Measurements from ENCODE around the gene UBALD2. TPM values are rescaled to one million over a fixed set of nuclear protein-coding genes. Genes with fewer than 3 reads are reported as not detected.
"Not testable (repeated sequence)": the region's sequence is repeated elsewhere in the genome, so short reads cannot be mapped to it uniquely, and the experiment has no call there.

Gene UBALD2
- total and polyA plus RNA-seq, 8 donors = 17.8 to 34.6 (median 24.6) TPM

GRCh38 chr17:76296889-76297288, 31.7 kb downstream of the UBALD2 start:
- FAIRE-seq = no peak
- 89 to 99% methylated on average over 5 of the region's 5 CpGs for WGBS, 2 donors
- ATAC-seq = no peak

GRCh38 chr17:76297436-76297835, 32.3 kb downstream of the UBALD2 start:
- no peaks in the 10 kb centered on the region for H3K4me1 ChIP-seq
- 92 to 97% methylated on average over 3 of the region's 3 CpGs for WGBS, 2 donors
- H3K27ac ChIP-seq = no peak overlapping the region
- FAIRE-seq (no peak), DNase-seq (no peak), ATAC-seq (no peak)
- H3K9me3 ChIP-seq = no peaks in the 10 kb centered on the region
- no peak overlapping the region for H3K4me3 ChIP-seq
- TF ChIP-seq CTCF (IDR thresholded peaks at IDR 0.05) = no peak
- no peaks in the 10 kb centered on the region for H3K36me3 ChIP-seq
- intact Hi-C loops (cut with DNase I) = no loop called here
- no peaks in the 10 kb centered on the region for H3K27me3 ChIP-seq

More at GRCh38 chr17:76296889-76297288, 31.7 kb downstream of the UBALD2 start:
- TF ChIP-seq CTCF (IDR thresholded peaks at IDR 0.05) = no peak
- no peaks in the 10 kb centered on the region for H3K9me3 ChIP-seq
- H3K27me3 ChIP-seq = no peaks in the 10 kb centered on the region
- H3K36me3 ChIP-seq = no peaks in the 10 kb centered on the region
- no peak for DNase-seq
- H3K27ac ChIP-seq = no peak overlapping the region
- H3K4me1 ChIP-seq = no peaks in the 10 kb centered on the region
- no peak overlapping the region for H3K4me3 ChIP-seq
- intact Hi-C loops (cut with DNase I) = no loop called here

DNA sequence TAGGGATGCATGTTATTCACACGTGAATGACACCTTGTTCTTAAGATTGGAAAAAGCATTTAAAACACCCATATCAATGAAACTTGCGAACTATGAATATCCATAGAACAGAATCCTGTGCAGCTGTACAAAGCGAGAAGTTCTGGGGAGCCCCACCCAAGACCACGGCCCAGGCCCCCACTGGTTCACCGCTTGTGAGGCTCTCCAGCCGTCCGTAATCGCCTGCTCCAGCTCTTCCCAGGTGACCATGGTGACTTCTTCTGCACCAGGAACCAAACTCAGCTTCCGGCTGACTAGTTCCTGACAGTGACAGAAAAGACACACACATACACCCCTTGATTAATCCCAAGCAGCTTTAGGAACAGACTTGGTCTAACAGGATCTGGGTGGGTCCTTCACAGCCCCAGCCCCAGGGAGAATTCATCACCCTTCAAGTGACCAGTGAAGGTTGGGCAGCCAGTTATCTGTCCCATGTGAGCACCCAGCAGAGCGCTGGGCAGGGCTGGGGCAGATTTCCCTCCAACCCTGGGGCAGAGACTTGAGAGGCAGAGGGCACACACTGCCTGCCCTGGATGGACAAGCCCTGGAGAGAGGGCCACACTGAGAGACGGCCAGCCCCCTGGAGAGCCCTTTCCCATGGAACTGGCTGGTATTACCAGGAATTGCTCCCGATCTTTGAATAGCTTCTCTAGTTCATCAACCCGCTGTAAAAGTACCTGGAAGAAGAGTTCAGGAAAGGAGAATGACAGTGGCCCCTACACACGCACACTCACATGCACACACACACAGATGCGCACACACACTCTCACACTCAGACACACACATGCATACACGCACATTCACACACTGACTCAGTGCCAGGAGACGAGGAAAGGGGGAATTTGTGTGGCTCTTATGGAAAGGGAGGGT, 39.3 kb downstream of the UBALD2 start:
- no peak overlapping the region for H3K4me3 ChIP-seq
- WGBS, 2 donors = 68 to 78% methylated on average over 17 of the region's 17 CpGs
- no peaks in the 10 kb centered on the region for H3K27me3 ChIP-seq
- DNase-seq (no peak), FAIRE-seq (no peak), ATAC-seq (peak in 2 of 4 donors; percentile 12 to 18)
- no peak overlapping the region for H3K27ac ChIP-seq
- H3K36me3 ChIP-seq = no peaks in the 10 kb centered on the region
- H3K4me1 ChIP-seq = no peaks in the 10 kb centered on the region
- intact Hi-C loops (cut with DNase I) = loop anchor here (5.0 to 10.0 kb wide), 3 partner anchors 83 to 93 kb away; no protein-coding TSS in a partner anchor
- no peaks in the 10 kb centered on the region for H3K9me3 ChIP-seq
- no peak for TF ChIP-seq CTCF (IDR thresholded peaks at IDR 0.05)

GRCh38 chr17:76305135-76305454, 39.9 kb downstream of the UBALD2 start:
- H3K4me3 ChIP-seq, H3K27me3 ChIP-seq, H3K36me3 ChIP-seq, ATAC-seq, H3K4me1 ChIP-seq, DNase-seq, FAIRE-seq, H3K27ac ChIP-seq, H3K9me3 ChIP-seq: not testable (repeated sequence)
- WGBS, 2 donors = 84 to 95% methylated on average over 3 of the region's 3 CpGs
- intact Hi-C loops (cut with DNase I) = loop anchor here (5.0 to 10.0 kb wide), 3 partner anchors 82 to 92 kb away; no protein-coding TSS in a partner anchor

GRCh38 chr17:76307299-76307965, 42.3 kb downstream of the UBALD2 start:
- Histone ChIP-seq H3K9me3 (no peaks in the 10 kb centered on the region), H3K27me3 (no peaks in the 10 kb centered on the region), H3K4me3 (no peak overlapping the region), H3K4me1 (no peaks in the 10 kb centered on the region), H3K36me3 (peaks cover 0 to 21% (median 0%) of the 10 kb centered on the region in 3 donors), H3K27ac (no peak overlapping the region)
- WGBS, 2 donors = 95 to 96% methylated on average over 54 to 58 of the region's 58 CpGs
- ATAC-seq (no peak), FAIRE-seq (no peak), DNase-seq (no peak)
- intact Hi-C loops (cut with DNase I) = loop anchor here (5.0 to 10.0 kb wide), 3 partner anchors 80 to 90 kb away; no protein-coding TSS in a partner anchor
- no peak for TF ChIP-seq CTCF (IDR thresholded peaks at IDR 0.05)
